ENCODE results near the gene TBC1D8. TPM values are rescaled to one million over a fixed set of nuclear protein-coding genes. Genes with fewer than 3 reads are reported as not detected.
A peak's percentile ranks its signal among the peaks of the same experiment; 100 is the strongest.

The TBC1D8 gene
- total RNA-seq, 4 donors from 2014 or later: 19.5 to 46.9 (median 24.8) TPM

GRCh38 chr2:101018934-101019333, 132.2 kb downstream of the TBC1D8 start:
- no peak for DNase-seq
- 62 to 73% methylated on average over 7 to 8 of the region's 8 CpGs for WGBS, 2 donors
- Histone ChIP-seq H3K27me3 (no peaks in the 10 kb centered on the region), H3K9me3 (no peaks in the 10 kb centered on the region), H3K4me3 (no peak overlapping the region), H3K36me3 (peaks cover 0 to 78% (median 18%) of the 10 kb centered on the region in 3 donors), H3K4me1 (no peaks in the 10 kb centered on the region), H3K27ac (no peak overlapping the region)
- TF ChIP-seq CTCF (IDR thresholded peaks at IDR 0.05) (no peak), POLR2A (IDR thresholded peaks at IDR 0.05) (no peak)
- intact Hi-C loops (cut with DNase I): no loop called here

- 74 to 81% methylated on average over 3 of the region's 3 CpGs for WGBS, 2 donors
- no peak for DNase-seq
- Histone ChIP-seq H3K27me3 (no peaks in the 10 kb centered on the region), H3K27ac (no peak overlapping the region), H3K4me3 (no peak overlapping the region), H3K36me3 (peaks cover 0 to 71% (median 18%) of the 10 kb centered on the region in 3 donors), H3K9me3 (no peaks in the 10 kb centered on the region), H3K4me1 (peaks cover 0 to 6% (median 0%) of the 10 kb centered on the region in 3 donors)
- TF ChIP-seq CTCF (IDR thresholded peaks at IDR 0.05): no peak
- TF ChIP-seq POLR2A (IDR thresholded peaks at IDR 0.05): no peak
- intact Hi-C loops (cut with DNase I): no loop called here
Measured at GRCh38 chr2:101017371-101017770, 133.8 kb downstream of the TBC1D8 start.

GRCh38 chr2:101014264-101014857, 136.8 kb downstream of the TBC1D8 start:
- Histone ChIP-seq H3K36me3 (peaks cover 0 to 66% (median 24%) of the 10 kb centered on the region in 3 donors), H3K4me3 (no peak overlapping the region), H3K9me3 (no peaks in the 10 kb centered on the region), H3K4me1 (peaks cover 0 to 10% (median 0%) of the 10 kb centered on the region in 3 donors), H3K27me3 (no peaks in the 10 kb centered on the region), H3K27ac (no peak overlapping the region)
- no peak for DNase-seq
- WGBS, 2 donors: 92 to 93% methylated on average over 6 of the region's 6 CpGs
- intact Hi-C loops (cut with DNase I): no loop called here
- no peak for TF ChIP-seq CTCF (IDR thresholded peaks at IDR 0.05)
- no peak for TF ChIP-seq POLR2A (IDR thresholded peaks at IDR 0.05)

- WGBS, 2 donors: 29% methylated on average over 5 of the region's 5 CpGs
- intact Hi-C loops (cut with DNase I): no loop called here
- no peaks in the 10 kb centered on the region for H3K9me3 ChIP-seq
- DNase-seq: no peak
- H3K27ac ChIP-seq: no peak overlapping the region
- H3K4me3 ChIP-seq: no peak overlapping the region
- H3K27me3 ChIP-seq: no peaks in the 10 kb centered on the region
- peaks cover 1 to 70% (median 18%) of the 10 kb centered on the region in 3 donors for H3K36me3 ChIP-seq
- H3K4me1 ChIP-seq: peaks cover 0 to 10% (median 0%) of the 10 kb centered on the region in 3 donors
- TF ChIP-seq CTCF (IDR thresholded peaks at IDR 0.05) (peak; percentile 80 to 89 (median 86)), POLR2A (IDR thresholded peaks at IDR 0.05) (no peak)
Measured at GRCh38 chr2:101012706-101013181, 138.4 kb downstream of the TBC1D8 start.

- intact Hi-C loops (cut with DNase I): no loop called here
- TF ChIP-seq POLR2A (IDR thresholded peaks at IDR 0.05): no peak
- TF ChIP-seq CTCF (IDR thresholded peaks at IDR 0.05): no peak
- Histone ChIP-seq H3K9me3 (no peaks in the 10 kb centered on the region), H3K4me1 (peaks cover 0 to 10% (median 3%) of the 10 kb centered on the region in 3 donors), H3K27ac (no peak overlapping the region), H3K27me3 (no peaks in the 10 kb centered on the region), H3K36me3 (peaks cover 6 to 75% (median 23%) of the 10 kb centered on the region in 3 donors), H3K4me3 (no peak overlapping the region)
- 46 to 50% methylated on average over 8 of the region's 8 CpGs for WGBS, 2 donors
- DNase-seq: no peak
Measured at GRCh38 chr2:101012054-101012705, 139.0 kb downstream of the TBC1D8 start.

Measured in esophagus squamous epithelium (tissue), 5 donors.